HEK293T (cell line): ENCODE data around the gene HSFY1.
"Not testable (repeated sequence)": the region's sequence is repeated elsewhere in the genome, so short reads cannot be mapped to it uniquely, and the experiment has no call there.

Experiments used
- BHLHE40 ChIP-seq: fragments of 450-650 bp; IDR thresholded peaks from 2 replicates; pipeline ENCODE4 v1.6.1; 2016; ENCODE audit warnings: mild to moderate bottlenecking, moderate library complexity, borderline replicate concordance
- CTBP1 ChIP-seq: fragments of 450-650 bp; IDR thresholded peaks from 2 replicates; pipeline ENCODE4 v1.6.1; 2016; ENCODE audit warnings: borderline replicate concordance
- FOXK2 ChIP-seq: fragments of 450-650 bp; IDR thresholded peaks from 2 replicates; pipeline ENCODE4 v1.6.1; 2016; ENCODE audit warnings: mild to moderate bottlenecking
- FOXM1 ChIP-seq: fragments of 450-650 bp; IDR thresholded peaks from 2 replicates; pipeline ENCODE4 v1.6.1; 2017; ENCODE audit warnings: mild to moderate bottlenecking, borderline replicate concordance
- LEF1 ChIP-seq: fragments of 450-650 bp; IDR thresholded peaks from 2 replicates; pipeline ENCODE4 v1.6.1; 2017; ENCODE audit warnings: mild to moderate bottlenecking, borderline replicate concordance
- SP1 ChIP-seq: fragments of 450-650 bp; IDR thresholded peaks from 2 replicates; pipeline ENCODE4 v1.6.1; 2017
- SUZ12 ChIP-seq: fragments of 450-650 bp; IDR thresholded peaks from 2 replicates; pipeline ENCODE4 v1.6.1; 2016; ENCODE audit warnings: mild to moderate bottlenecking
- ZNF384 ChIP-seq: fragments of 450-650 bp; IDR thresholded peaks from 2 replicates; pipeline ENCODE4 v1.6.1; 2016
- TF ChIP-seq, protein P1 (sequence below): fragments of 450-650 bp; IDR thresholded peaks from 2 replicates; pipeline ENCODE4 v1.6.1; 2016

GRCh38 chrY:18504266-18504665 lies 42.3 kb upstream of the HSFY1 start:
- not testable (repeated sequence) for TF ChIP-seq FOXM1, BHLHE40, SP1, LEF1, ZNF384, CTBP1, SUZ12, FOXK2
- TF ChIP-seq, protein P1, sequence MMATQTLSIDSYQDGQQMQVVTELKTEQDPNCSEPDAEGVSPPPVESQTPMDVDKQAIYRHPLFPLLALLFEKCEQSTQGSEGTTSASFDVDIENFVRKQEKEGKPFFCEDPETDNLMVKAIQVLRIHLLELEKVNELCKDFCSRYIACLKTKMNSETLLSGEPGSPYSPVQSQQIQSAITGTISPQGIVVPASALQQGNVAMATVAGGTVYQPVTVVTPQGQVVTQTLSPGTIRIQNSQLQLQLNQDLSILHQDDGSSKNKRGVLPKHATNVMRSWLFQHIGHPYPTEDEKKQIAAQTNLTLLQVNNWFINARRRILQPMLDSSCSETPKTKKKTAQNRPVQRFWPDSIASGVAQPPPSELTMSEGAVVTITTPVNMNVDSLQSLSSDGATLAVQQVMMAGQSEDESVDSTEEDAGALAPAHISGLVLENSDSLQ: not testable (repeated sequence)
